HCT116 (cell line): ENCODE measurements around the gene RCAN2. TPM values are rescaled to one million over a fixed set of nuclear protein-coding genes. Genes with fewer than 3 reads are reported as not detected.

Source experiments
- ATAC-seq: fragments of 200-7000 bp; cut with Tn5 transposase; 2 replicates; pipeline ENCODE4 v1.9.1; 2020; ENCODE audit warnings: mild to moderate bottlenecking, moderate library complexity
- BruUV-seq: library from RNA; stranded (reverse); fragments of 400-500 nt; replicated peaks from 2 replicates; lab custom pipeline; 2021; lab: Mats Ljungman, UMichigan
- CTCF ChIA-PET: fragments of 300-600 bp; sonication (Branson Sonifier 250); formaldehyde crosslinking; loops from one replicate; lab custom pipeline; 2021; ENCODE audit warnings: antibody characterized with exemption; lab: Charles Lee
- POLR2A ChIA-PET: fragments of 300-600, 350-600 bp; sonication (Branson Sonifier 250); formaldehyde crosslinking; loops from one replicate; lab custom pipeline; 2021; ENCODE audit warnings: antibody characterized with exemption; lab: Charles Lee
- RAD21 ChIA-PET, 2 experiments: fragments of 300-600 bp; sonication (Branson Sonifier 250); formaldehyde crosslinking; loops; one replicate each; lab custom pipeline; 2023; ENCODE audit warnings: low total read pairs in 2 of 2; ENCODE audit not compliant: uncharacterized antibody in 2 of 2, unreplicated experiment in 2 of 2, low non-redundant PET in 1 of 2; lab: Charles Lee
- DNase-seq: peaks from one replicate; pipeline ENCODE4 v3.0.0-alpha.2; 2010; ENCODE audit warnings: low read depth, low spot score
- H2AFZ ChIP-seq: fragments of 200-600 bp; shearing (Covaris generic), sonication (generic); 2 replicates; pipeline ENCODE4 v1.6.1; 2017; ENCODE audit warnings: low read depth, mixed run types, mixed read lengths, antibody characterized with exemption, low read length; ENCODE audit not compliant: poor library complexity, severe bottlenecking
- H3K27ac ChIP-seq: 2 replicates; pipeline ENCODE4 v1.5.1; 2012; ENCODE audit warnings: low read depth, low read length
- H3K27me3 ChIP-seq: fragments of 200-600 bp; sonication (generic); 2 replicates; pipeline ENCODE4 v1.6.1; 2016; ENCODE audit warnings: mixed run types, low read length, mixed read lengths; ENCODE audit not compliant: insufficient read depth
- H3K36me3 ChIP-seq, 2 experiments: fragments of 200-500 bp in 1 of 2; fragments of 200-600 bp in 1 of 2; sonication (Bioruptor generic) in 1 of 2; sonication (generic) in 1 of 2; 2 replicates each; pipeline versions ENCODE4 v1.5.1 to v1.6.1; 2014 to 2016; ENCODE audit warnings: low read length in 2 of 2, inconsistent platforms in 1 of 2, mixed read lengths in 1 of 2, mixed run types in 1 of 2; ENCODE audit not compliant: insufficient read depth in 2 of 2, control insufficient read depth in 1 of 2
- H3K4me1 ChIP-seq, 2 experiments: fragments of 200-600 bp in 1 of 2; sonication (generic) in 1 of 2; 2 replicates each; pipeline versions ENCODE4 v1.5.1 to v1.6.1; 2012 to 2017; ENCODE audit warnings: low read length in 2 of 2, inconsistent platforms in 1 of 2, mild to moderate bottlenecking in 1 of 2, mixed read lengths in 1 of 2, mixed run types in 1 of 2, moderate library complexity in 1 of 2; ENCODE audit not compliant: insufficient read depth in 2 of 2, control insufficient read depth in 1 of 2
- H3K4me2 ChIP-seq: fragments of 200-600 bp; sonication (generic); 2 replicates; pipeline ENCODE4 v1.6.1; 2017; ENCODE audit warnings: mixed run types, low read length, mixed read lengths
- H3K4me3 ChIP-seq, 2 experiments: fragments of 200-600 bp in 1 of 2; sonication (generic) in 1 of 2; replicated peaks in 1 of 2; 2 replicates each; pipeline ENCODE4 v1.5.1; 2011 to 2016; ENCODE audit warnings: low read length in 2 of 2, control low read depth in 1 of 2, low read depth in 1 of 2, mild to moderate bottlenecking in 1 of 2, mixed read lengths in 1 of 2, mixed run types in 1 of 2
- H3K79me2 ChIP-seq: fragments of 200-600 bp; sonication (generic); 2 replicates; pipeline ENCODE4 v1.6.1; 2017; ENCODE audit warnings: mild to moderate bottlenecking, mixed run types, low read length, moderate library complexity, mixed read lengths; ENCODE audit not compliant: insufficient read depth
- H3K9ac ChIP-seq: fragments of 200-600 bp; sonication (generic); 2 replicates; pipeline ENCODE4 v1.6.1; 2016; ENCODE audit warnings: low read length, mixed read lengths
- H3K9me2 ChIP-seq: fragments of 200-600 bp; sonication (generic), shearing (Covaris generic); 2 replicates; pipeline ENCODE4 v1.6.1; 2017; ENCODE audit warnings: mixed run types, mild to moderate bottlenecking, moderate library complexity; ENCODE audit not compliant: insufficient read depth
- H3K9me3 ChIP-seq, 2 experiments: fragments of 200-500 bp in 1 of 2; fragments of 200-600 bp in 1 of 2; sonication (Bioruptor generic) in 1 of 2; sonication (generic) in 1 of 2; 2 replicates each; pipeline ENCODE4 v1.6.1; 2014 to 2017; ENCODE audit warnings: low read length in 2 of 2, mixed read lengths in 2 of 2, inconsistent platforms in 1 of 2, low read depth in 1 of 2, mild to moderate bottlenecking in 1 of 2, mixed run types in 1 of 2, moderate library complexity in 1 of 2; ENCODE audit not compliant: control insufficient read depth in 1 of 2, insufficient read depth in 1 of 2
- H4K20me1 ChIP-seq: fragments of 200-600 bp; sonication (generic), shearing (Covaris generic); 2 replicates; pipeline ENCODE4 v1.6.1; 2017; ENCODE audit warnings: mixed run types, mild to moderate bottlenecking, moderate library complexity; ENCODE audit not compliant: insufficient read depth
- CBX3 ChIP-seq: IDR thresholded peaks from 2 replicates; pipeline ENCODE4 v1.6.1; 2012; ENCODE audit warnings: low read depth
- CEBPB ChIP-seq: IDR thresholded peaks from 2 replicates; pipeline ENCODE4 v1.6.1; 2012; ENCODE audit warnings: low read depth
- EZH2 ChIP-seq: fragments of 200-600 bp; sonication (generic); IDR thresholded peaks from 2 replicates; pipeline ENCODE4 v1.6.1; 2017; ENCODE audit warnings: antibody characterized with exemption, mixed run types
- EZH2phosphoT487 ChIP-seq: fragments of 200-600 bp; IDR thresholded peaks from 2 replicates; pipeline ENCODE4 v1.6.1; 2018; ENCODE audit warnings: antibody characterized with exemption, borderline replicate concordance
- JUND ChIP-seq: IDR thresholded peaks from 2 replicates; pipeline ENCODE4 v1.6.1; 2012
- POLR2A ChIP-seq: IDR thresholded peaks from 2 replicates; pipeline ENCODE4 v1.7.0; 2011; ENCODE audit warnings: borderline replicate concordance; ENCODE audit not compliant: insufficient read depth, insufficient read length; ENCODE audit errors: extremely low read depth
- POLR2AphosphoS5 ChIP-seq: IDR thresholded peaks from 2 replicates; pipeline ENCODE4 v1.6.1; 2011; ENCODE audit warnings: mild to moderate bottlenecking, low read depth, low read length, moderate library complexity
- SIN3A ChIP-seq: IDR thresholded peaks from 2 replicates; pipeline ENCODE4 v1.6.1; 2012; ENCODE audit warnings: low read depth
- SP1 ChIP-seq: IDR thresholded peaks from 2 replicates; pipeline ENCODE4 v1.6.1; 2012; ENCODE audit warnings: low read depth
- SRF ChIP-seq: IDR thresholded peaks from 2 replicates; pipeline ENCODE4 v1.6.1; 2012; ENCODE audit warnings: low read depth
- YY1 ChIP-seq: IDR thresholded peaks from 2 replicates; pipeline ENCODE4 v1.6.1; 2011; ENCODE audit warnings: low read length, low read depth, moderate library complexity, mild to moderate bottlenecking; ENCODE audit not compliant: insufficient replicate concordance; ENCODE audit errors: extremely low read depth
- ZNF274 ChIP-seq: fragments of 200-500 bp; sonication (Bioruptor generic); IDR thresholded peaks from 2 replicates; pipeline ENCODE4 v1.6.1; 2014; ENCODE audit warnings: mild to moderate bottlenecking, low read depth, low read length, inconsistent platforms
- intact Hi-C: fragments of 100-400 bp; cut with micrococcal nuclease; formaldehyde crosslinking; loops from 2 replicates; pipeline ENCODE4 v1.10.0; 2022
- total RNA-seq: library from RNA; stranded (reverse); gene quantifications from one replicate; pipeline ENCODE4 v1.2.1, GENCODE V29; 2021; ENCODE audit not compliant: unreplicated experiment
- TF ChIP-seq, protein P1 (sequence below): IDR thresholded peaks from 2 replicates; pipeline ENCODE4 v1.6.1; 2012
- TF ChIP-seq, protein P2 (sequence below): IDR thresholded peaks from 2 replicates; pipeline ENCODE4 v1.6.1; 2012
- TF ChIP-seq, protein P3 (sequence below): IDR thresholded peaks from 2 replicates; pipeline ENCODE4 v1.6.1; 2011; ENCODE audit warnings: mild to moderate bottlenecking, low read length, moderate library complexity; ENCODE audit not compliant: insufficient replicate concordance; ENCODE audit errors: extremely low read depth
- TF ChIP-seq, protein P4 (sequence below), 3 experiments: fragments of 200-600 bp in 1 of 3; sonication (generic) in 1 of 3; IDR thresholded peaks in 2 of 3; conservative IDR thresholded peaks in 1 of 3; 2 replicates each; pipeline ENCODE4 v1.5.1; 2012 to 2017; ENCODE audit warnings: low read depth in 2 of 3, low read length in 2 of 3, antibody characterized with exemption in 1 of 3, borderline replicate concordance in 1 of 3, control low read depth in 1 of 3, mild to moderate bottlenecking in 1 of 3, mixed read lengths in 1 of 3, mixed run types in 1 of 3, moderate library complexity in 1 of 3; ENCODE audit not compliant: insufficient read depth in 1 of 3

Gene RCAN2
- total RNA-seq, 1 experiment from 2014 or later: 0.57 TPM

DNA sequence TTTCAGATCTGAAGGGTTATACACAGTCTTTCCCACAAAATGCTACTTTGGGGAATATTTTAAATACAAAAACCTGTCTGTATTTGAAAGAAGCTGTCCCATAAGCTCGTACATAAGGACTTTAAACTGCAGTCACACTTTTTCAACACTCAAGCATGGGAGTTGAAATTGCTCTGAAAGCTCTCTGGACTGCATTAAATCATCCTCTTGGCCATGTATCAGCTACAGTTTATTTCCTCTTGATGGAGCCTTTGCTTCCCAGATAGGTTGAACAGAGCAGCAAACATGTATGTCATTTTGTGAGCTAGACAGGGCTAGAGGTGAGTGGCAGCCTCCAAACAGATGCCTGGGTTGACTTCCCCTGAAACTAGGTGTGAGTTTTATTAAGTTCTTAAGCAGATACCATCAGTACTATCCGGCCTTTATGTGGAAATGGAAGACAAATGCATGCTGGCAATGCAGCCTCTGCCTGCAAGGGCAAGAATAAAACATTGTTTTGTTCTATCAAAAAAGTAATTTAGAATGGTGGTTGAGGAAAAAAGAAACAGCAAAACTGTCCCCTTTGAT, 214.6 kb downstream of the RCAN2 start:
- Histone ChIP-seq H3K9me3 (no peaks in the 10 kb centered on the region), H3K4me1 (no peaks in the 10 kb centered on the region), H3K27ac (no peak overlapping the region), H4K20me1 (no peaks in the 10 kb centered on the region), H3K27me3 (no peaks in the 10 kb centered on the region), H3K79me2 (no peaks in the 10 kb centered on the region), H3K4me3 (no peak overlapping the region), H3K9me2 (no peaks in the 10 kb centered on the region), H3K4me2 (no peak overlapping the region), H2AFZ (no peak overlapping the region), H3K9ac (no peak overlapping the region), H3K36me3 (no peaks in the 10 kb centered on the region)
- no peak for TF ChIP-seq ZNF274
- TF ChIP-seq, protein P1, sequence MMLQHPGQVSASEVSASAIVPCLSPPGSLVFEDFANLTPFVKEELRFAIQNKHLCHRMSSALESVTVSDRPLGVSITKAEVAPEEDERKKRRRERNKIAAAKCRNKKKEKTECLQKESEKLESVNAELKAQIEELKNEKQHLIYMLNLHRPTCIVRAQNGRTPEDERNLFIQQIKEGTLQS: no peak
- no peak for TF ChIP-seq CEBPB
- TF ChIP-seq, protein P2, sequence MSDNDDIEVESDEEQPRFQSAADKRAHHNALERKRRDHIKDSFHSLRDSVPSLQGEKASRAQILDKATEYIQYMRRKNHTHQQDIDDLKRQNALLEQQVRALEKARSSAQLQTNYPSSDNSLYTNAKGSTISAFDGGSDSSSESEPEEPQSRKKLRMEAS: no peak
- no peak for TF ChIP-seq CBX3
- no peak for TF ChIP-seq JUND
- TF ChIP-seq YY1: no peak
- TF ChIP-seq EZH2phosphoT487: no peak
- no peak for TF ChIP-seq POLR2AphosphoS5
- no peak for TF ChIP-seq SIN3A
- ChIA-PET RAD21 (no interaction called here), CTCF (no interaction called here), POLR2A (no interaction called here)
- BruUV-seq: no TSS peak
- no peak for DNase-seq
- ATAC-seq: no peak
- intact Hi-C loops: no loop called here

DNA sequence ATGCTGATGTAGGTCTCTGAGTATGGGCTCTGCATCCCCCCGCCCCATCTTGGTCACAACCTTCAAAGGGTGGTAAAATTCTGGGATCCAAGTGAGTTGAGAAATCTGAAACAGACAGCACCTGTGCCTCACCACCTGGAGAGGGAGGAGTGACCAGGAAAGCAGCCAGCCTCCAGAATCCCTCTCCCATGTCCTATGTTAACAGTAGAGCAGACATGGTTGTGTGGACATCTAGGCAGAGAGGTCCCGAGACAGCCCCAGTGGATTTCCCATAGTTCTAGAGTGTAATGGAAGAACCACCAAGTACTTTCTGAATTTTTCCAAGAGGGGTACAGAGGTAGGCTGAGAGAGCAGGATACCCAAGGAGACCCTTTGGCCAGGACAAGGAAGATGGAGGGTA, 216.7 kb downstream of the RCAN2 start:
- POLR2A ChIA-PET: no interaction called here
- ATAC-seq (no peak), DNase-seq (no peak)
- Histone ChIP-seq H3K4me3 (no peak overlapping the region), H4K20me1 (no peaks in the 10 kb centered on the region), H3K9me3 (no peaks in the 10 kb centered on the region), H3K27ac (no peak overlapping the region), H3K4me2 (no peak overlapping the region), H2AFZ (no peak overlapping the region)
- RAD21 ChIA-PET: no interaction called here
- CTCF ChIA-PET: no interaction called here
- TF ChIP-seq SIN3A (no peak), CBX3 (no peak), SRF (no peak), POLR2A (no peak), SP1 (no peak), YY1 (no peak), ZNF274 (no peak), EZH2 (no peak)
- TF ChIP-seq, protein P3, sequence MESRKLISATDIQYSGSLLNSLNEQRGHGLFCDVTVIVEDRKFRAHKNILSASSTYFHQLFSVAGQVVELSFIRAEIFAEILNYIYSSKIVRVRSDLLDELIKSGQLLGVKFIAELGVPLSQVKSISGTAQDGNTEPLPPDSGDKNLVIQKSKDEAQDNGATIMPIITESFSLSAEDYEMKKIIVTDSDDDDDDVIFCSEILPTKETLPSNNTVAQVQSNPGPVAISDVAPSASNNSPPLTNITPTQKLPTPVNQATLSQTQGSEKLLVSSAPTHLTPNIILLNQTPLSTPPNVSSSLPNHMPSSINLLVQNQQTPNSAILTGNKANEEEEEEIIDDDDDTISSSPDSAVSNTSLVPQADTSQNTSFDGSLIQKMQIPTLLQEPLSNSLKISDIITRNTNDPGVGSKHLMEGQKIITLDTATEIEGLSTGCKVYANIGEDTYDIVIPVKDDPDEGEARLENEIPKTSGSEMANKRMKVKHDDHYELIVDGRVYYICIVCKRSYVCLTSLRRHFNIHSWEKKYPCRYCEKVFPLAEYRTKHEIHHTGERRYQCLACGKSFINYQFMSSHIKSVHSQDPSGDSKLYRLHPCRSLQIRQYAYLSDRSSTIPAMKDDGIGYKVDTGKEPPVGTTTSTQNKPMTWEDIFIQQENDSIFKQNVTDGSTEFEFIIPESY: no peak
- TF ChIP-seq, protein P2: no peak
- TF ChIP-seq, protein P4, sequence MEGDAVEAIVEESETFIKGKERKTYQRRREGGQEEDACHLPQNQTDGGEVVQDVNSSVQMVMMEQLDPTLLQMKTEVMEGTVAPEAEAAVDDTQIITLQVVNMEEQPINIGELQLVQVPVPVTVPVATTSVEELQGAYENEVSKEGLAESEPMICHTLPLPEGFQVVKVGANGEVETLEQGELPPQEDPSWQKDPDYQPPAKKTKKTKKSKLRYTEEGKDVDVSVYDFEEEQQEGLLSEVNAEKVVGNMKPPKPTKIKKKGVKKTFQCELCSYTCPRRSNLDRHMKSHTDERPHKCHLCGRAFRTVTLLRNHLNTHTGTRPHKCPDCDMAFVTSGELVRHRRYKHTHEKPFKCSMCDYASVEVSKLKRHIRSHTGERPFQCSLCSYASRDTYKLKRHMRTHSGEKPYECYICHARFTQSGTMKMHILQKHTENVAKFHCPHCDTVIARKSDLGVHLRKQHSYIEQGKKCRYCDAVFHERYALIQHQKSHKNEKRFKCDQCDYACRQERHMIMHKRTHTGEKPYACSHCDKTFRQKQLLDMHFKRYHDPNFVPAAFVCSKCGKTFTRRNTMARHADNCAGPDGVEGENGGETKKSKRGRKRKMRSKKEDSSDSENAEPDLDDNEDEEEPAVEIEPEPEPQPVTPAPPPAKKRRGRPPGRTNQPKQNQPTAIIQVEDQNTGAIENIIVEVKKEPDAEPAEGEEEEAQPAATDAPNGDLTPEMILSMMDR (IDR thresholded peaks at IDR 0.05 in 2 of 3, conservative IDR thresholded peaks at IDR 0.05 in 1 of 3; ENCODE audit: borderline replicate concordance in 1 of 3, insufficient read depth in 1 of 3, low read depth in 2 of 3, low read length in 2 of 3): no peak
- TF ChIP-seq, all 23 proteins: peak for 0
- H3K79me2 ChIP-seq: no peaks in the 10 kb centered on the region
- no peaks in the 10 kb centered on the region for H3K9me2 ChIP-seq
- no peak overlapping the region for H3K9ac ChIP-seq
- H3K4me1 ChIP-seq: no peaks in the 10 kb centered on the region
- H3K27me3 ChIP-seq: no peaks in the 10 kb centered on the region
- intact Hi-C loops: no loop called here
- H3K36me3 ChIP-seq: no peaks in the 10 kb centered on the region
- BruUV-seq: no TSS peak
